A549 (cell line): Measurements from ENCODE around the gene U2AF1L4. TPM values are rescaled to one million over a fixed set of nuclear protein-coding genes. Genes with fewer than 3 reads are reported as not detected.

Experiments
- ATAC-seq, 2 experiments: fragments of 200-7000 bp in 1 of 2; fragments of >200 bp in 1 of 2; cut with Nextera tagmentation in 1 of 2; cut with Tn5 transposase in 1 of 2; 3 replicates each; pipeline versions ENCODE4 v1.8.0 to v1.9.1; 2018 to 2020; ENCODE audit warnings: mild to moderate bottlenecking in 1 of 2, moderate library complexity in 1 of 2
- CTCF ChIA-PET: fragments of 300-600 bp; sonication (Branson Sonifier 250); formaldehyde crosslinking; extraction: SDS; loops from one replicate; lab custom pipeline; 2021; ENCODE audit warnings: antibody characterized with exemption, inconsistent platforms; lab: Yijun Ruan, JAX
- POLR2A ChIA-PET: fragments of 350-600 bp; formaldehyde crosslinking; extraction: SDS; loops from one replicate; lab custom pipeline; 2021; ENCODE audit warnings: antibody characterized with exemption, inconsistent platforms; lab: Yijun Ruan, JAX
- DNase-seq, 2 experiments: peaks; one replicate each; pipeline versions ENCODE4 v3.0.0 to v3.0.0-alpha.2; 2011 to 2016; ENCODE audit warnings: low read depth in 1 of 2, low spot score in 1 of 2
- FAIRE-seq: peaks from 2 replicates; lab custom pipeline; 2011; peaks lifted over from hg19 to GRCh38; lab: Jason Lieb, UNC
- H3K27ac ChIP-seq, 2 experiments: fragments of >200 bp; sonication (Bioruptor Twin); formaldehyde crosslinking; 3 replicates each; pipeline ENCODE4 v1.5.1; 2016 to 2017
- H3K4me1 ChIP-seq: fragments of >200 bp; sonication (Bioruptor Twin); formaldehyde crosslinking; 3 replicates; pipeline ENCODE4 v1.6.1; 2016
- H3K4me2 ChIP-seq: fragments of >200 bp; sonication (Bioruptor Twin); formaldehyde crosslinking; 3 replicates; pipeline ENCODE4 v1.6.1; 2016
- H3K4me3 ChIP-seq: fragments of >200 bp; sonication (Bioruptor Twin); formaldehyde crosslinking; 3 replicates; pipeline ENCODE4 v1.5.1; 2016
- H3K9me3 ChIP-seq: fragments of >200 bp; sonication (Bioruptor Twin); formaldehyde crosslinking; 3 replicates; pipeline ENCODE4 v1.6.1; 2016
- ATOH8 ChIP-seq: fragments of 250-450 bp; sonication (Bioruptor Pico); IDR thresholded peaks from 2 replicates; pipeline ENCODE4 v1.5.0; 2020; ENCODE audit warnings: low read depth, mild to moderate bottlenecking, moderate library complexity
- CEBPB ChIP-seq, 2 experiments: fragments of >200 bp in 1 of 2; sonication (Bioruptor Twin) in 1 of 2; formaldehyde crosslinking in 1 of 2; IDR thresholded peaks; 2 replicates each; pipeline ENCODE4 v1.6.1; 2012 to 2016
- CHD2 ChIP-seq: fragments of 150-350 bp; IDR thresholded peaks from 2 replicates; pipeline ENCODE4 v1.6.1; 2014; ENCODE audit warnings: low read length; ENCODE audit not compliant: partially characterized antibody
- CTCF ChIP-seq: fragments of >200 bp; sonication (Bioruptor Twin); formaldehyde crosslinking; IDR thresholded peaks from 3 replicates; pipeline ENCODE4 v1.5.1; 2016
- EHMT2 ChIP-seq: fragments of 200-600 bp; sonication (generic); IDR thresholded peaks from 2 replicates; pipeline ENCODE4 v1.6.1; 2016; ENCODE audit warnings: antibody characterized with exemption, low read depth, mild to moderate bottlenecking, moderate library complexity
- ESRRA ChIP-seq: fragments of 150-350 bp; IDR thresholded peaks from 2 replicates; pipeline ENCODE4 v1.6.1; 2014; ENCODE audit warnings: mild to moderate bottlenecking, low read length, borderline replicate concordance
- FOXS1 ChIP-seq: fragments of 250-450 bp; sonication (Bioruptor Pico); IDR thresholded peaks from 2 replicates; pipeline ENCODE4 v1.5.0; 2020; ENCODE audit warnings: mild to moderate bottlenecking, moderate library complexity
- HMGXB4 ChIP-seq: fragments of 250-450 bp; sonication (Bioruptor Pico); IDR thresholded peaks from 2 replicates; pipeline ENCODE4 v1.5.0; 2021; ENCODE audit warnings: mild to moderate bottlenecking, moderate library complexity, borderline replicate concordance
- HOXA7 ChIP-seq: fragments of 250-450 bp; sonication (Bioruptor Pico); IDR thresholded peaks from 2 replicates; pipeline ENCODE4 v1.5.0; 2020; ENCODE audit warnings: mild to moderate bottlenecking, moderate library complexity
- MYC ChIP-seq: IDR thresholded peaks from 2 replicates; pipeline ENCODE4 v1.6.1; 2012; ENCODE audit warnings: mild to moderate bottlenecking, inconsistent platforms, low read length, improper control_type of control experiment, borderline replicate concordance
- POLR2A ChIP-seq: IDR thresholded peaks from 2 replicates; pipeline ENCODE4 v1.6.1; 2012; ENCODE audit warnings: mild to moderate bottlenecking, low read length
- POLR2AphosphoS2 ChIP-seq: conservative IDR thresholded peaks from 2 replicates; pipeline ENCODE4 v1.6.1; 2012; ENCODE audit warnings: low read length, improper control_type of control experiment, inconsistent platforms
- ZSCAN20 ChIP-seq: fragments of 250-450 bp; sonication (Bioruptor Pico); IDR thresholded peaks from 2 replicates; pipeline ENCODE4 v1.8.0; 2022; ENCODE audit warnings: mild to moderate bottlenecking, moderate library complexity
- WGBS: methylation state at CpG from one replicate; pipeline ENCODE4 v1.1.6; 2017; ENCODE audit errors: missing lambda C conversion rate; 5-methylcytosine and 5-hydroxymethylcytosine counted together
- polyA plus RNA-seq, 4 experiments: library from polyadenylated mRNA; depleted of rRNA in 3 of 4; stranded (reverse); fragments of >200 nt; fragmentation: RNase III in 1 of 4; extraction: RNeasy Plus Mini Kit Qiagen cat#74134 plus additional on column Dnase treatment in 1 of 4; gene quantifications; 2 replicates in 3 of 4; 3 replicates in 1 of 4; pipeline ENCODE4 v1.2.3, GENCODE V29; 2011 to 2017

Gene U2AF1L4
- polyA plus RNA-seq, 2 of the 4 experiments (the other 2 are of a cell fraction): 41.1 to 42.8 TPM

- CTCF ChIA-PET: interaction anchor here (1.0 to 5.0 kb wide), 11 partner anchors 9 to 369 kb away, joined by 3 to 29 read pairs (median 4); partner anchors contain the start of genes LIN37, PSENEN and U2AF1L4
- no peak for ATAC-seq
- 96% methylated on average over 16 of the region's 16 CpGs for WGBS
- DNase-seq: no peak
- Histone ChIP-seq H3K4me3 (no peak overlapping the region), H3K9me3 (no peaks in the 10 kb centered on the region), H3K27ac (no peak overlapping the region), H3K4me2 (no peak overlapping the region), H3K4me1 (peaks cover 9% of the 10 kb centered on the region)
- FAIRE-seq: no peak
- POLR2A ChIA-PET: no interaction called here
- no peak for TF ChIP-seq POLR2A
- no peak for TF ChIP-seq CTCF
- TF ChIP-seq HOXA7 (CRISPR knock-in tag): no peak
- TF ChIP-seq, all 56 proteins: peak for 0
Observed at GRCh38 chr19:35721374-35721773, 23.8 kb downstream of the U2AF1L4 start.

GRCh38 chr19:35720648-35721047 lies 24.6 kb downstream of the U2AF1L4 start:
- 95% methylated on average over 17 of the region's 17 CpGs for WGBS
- Histone ChIP-seq H3K4me2 (no peak overlapping the region), H3K27ac (no peak overlapping the region), H3K4me3 (no peak overlapping the region), H3K4me1 (peaks cover 15% of the 10 kb centered on the region), H3K9me3 (no peaks in the 10 kb centered on the region)
- no peak for DNase-seq
- FAIRE-seq: no peak
- POLR2A ChIA-PET: no interaction called here
- ATAC-seq: no peak
- CTCF ChIA-PET: interaction anchor here (1.2 to 5.0 kb wide), 7 partner anchors 12 to 368 kb away, joined by 3 to 29 read pairs (median 6); partner anchors contain the start of genes PSENEN and U2AF1L4
- TF ChIP-seq POLR2AphosphoS2 (no peak), POLR2A (no peak), ZSCAN20 (no peak), MYC (no peak), ATOH8 (CRISPR knock-in tag) (no peak)

GRCh38 chr19:35720163-35720524 lies 25.1 kb downstream of the U2AF1L4 start:
- CTCF ChIA-PET: interaction anchor here (1.1 to 5.0 kb wide), 7 partner anchors 17 to 368 kb away, joined by 3 to 29 read pairs (median 4); partner anchors contain the start of genes PSENEN and U2AF1L4
- no peak for FAIRE-seq
- TF ChIP-seq ESRRA: peak; percentile 84; the same call in 1 of the 2 replicates
- no peak for TF ChIP-seq CHD2
- TF ChIP-seq, all 56 proteins: peak for 1
- Histone ChIP-seq H3K4me1 (peaks cover 20% of the 10 kb centered on the region), H3K9me3 (no peaks in the 10 kb centered on the region), H3K4me3 (no peak overlapping the region), H3K4me2 (no peak overlapping the region), H3K27ac (no peak overlapping the region)
- no peak for ATAC-seq
- no peak for DNase-seq
- 97% methylated on average over 9 of the region's 9 CpGs for WGBS
- POLR2A ChIA-PET: no interaction called here

- DNase-seq (no peak), FAIRE-seq (peak; percentile 39), ATAC-seq (no peak)
- ChIA-PET CTCF (interaction anchor here (0.8 to 5.0 kb wide), 10 partner anchors 13 to 213 kb away, joined by 3 to 29 read pairs (median 6); partner anchors contain the start of genes PSENEN and U2AF1L4), POLR2A (interaction anchor here (1.3 to 1.5 kb wide), 3 partner anchors 13 to 29 kb away, joined by 3 to 6 read pairs (median 3); partner anchors contain the start of gene LIN37)
- Histone ChIP-seq H3K9me3 (no peaks in the 10 kb centered on the region), H3K4me3 (peak overlapping the region; percentile 87), H3K27ac (peak overlapping the region in 1 of 2 experiments; percentile 91; a peak in 3 of 6 replicates), H3K4me1 (peaks cover 20% of the 10 kb centered on the region), H3K4me2 (peak overlapping the region; percentile 98)
- TF ChIP-seq FOXS1 (CRISPR knock-in tag): no peak
- TF ChIP-seq CEBPB (IDR thresholded peaks at IDR 0.05): no peak
- TF ChIP-seq HMGXB4 (CRISPR knock-in tag): no peak
- no peak for TF ChIP-seq EHMT2
- 92% methylated on average over 32 of the region's 32 CpGs for WGBS
Observed at GRCh38 chr19:35719402-35720162, 25.6 kb downstream of the U2AF1L4 start.
